GM21381 (cell line): ENCODE results near the gene FBXW11.
A peak's percentile ranks its signal among the peaks of the same experiment; 100 is the strongest.

Experiments used
- ATAC-seq: cut with Tn5 transposase; IDR thresholded peaks from one replicate; pipeline ENCODE4 v1.9.1; 2021; ENCODE audit warnings: mild to moderate bottlenecking, moderate library complexity; ENCODE audit not compliant: unreplicated experiment

Gene FBXW11

GRCh38 chr5:171956314-171956713 is 50.1 kb downstream of the FBXW11 start:
- no peak for ATAC-seq

- ATAC-seq, result no peak
Observed at GRCh38 chr5:171955761-171956160, 50.7 kb downstream of the FBXW11 start.

GRCh38 chr5:171954721-171955120 is 51.7 kb downstream of the FBXW11 start:
- ATAC-seq, result no peak

DNA sequence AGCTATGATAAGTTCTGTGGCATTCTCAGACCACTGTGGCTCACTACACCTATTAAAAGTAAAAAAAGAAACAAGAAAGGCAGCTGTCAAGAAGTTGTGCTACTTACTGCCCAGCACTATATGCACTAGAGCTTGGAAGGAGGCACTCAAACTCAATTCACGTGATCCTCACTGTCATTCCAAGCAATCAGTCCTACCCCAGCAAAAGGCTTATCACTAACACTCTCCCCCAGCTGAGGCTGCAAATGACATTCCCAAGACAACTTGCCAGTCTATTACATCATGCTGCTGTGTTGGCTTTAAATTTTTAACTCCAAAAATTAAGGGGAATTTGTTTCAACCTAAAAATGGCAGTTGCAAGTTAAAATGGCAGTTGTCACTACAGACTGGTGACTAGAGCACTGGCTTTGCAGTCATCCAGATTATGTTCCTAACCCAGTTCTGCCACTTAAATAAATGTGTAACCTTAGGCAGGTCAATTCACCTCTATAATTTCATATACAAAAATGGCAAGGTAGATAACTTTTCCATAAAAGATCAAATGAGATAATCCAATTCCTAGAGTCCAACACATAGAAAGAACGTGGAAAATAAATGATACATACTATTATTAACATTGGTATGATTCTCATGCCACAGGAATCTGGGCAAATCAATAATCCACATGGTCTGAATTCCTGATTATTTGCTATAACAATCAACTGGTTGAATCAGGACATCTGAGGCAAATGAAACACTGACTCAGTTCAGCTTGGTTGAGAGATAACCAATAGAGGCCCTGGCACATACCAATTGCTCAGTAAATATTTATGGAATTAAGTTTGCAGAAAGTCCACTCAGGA is 52.4 kb downstream of the FBXW11 start:
- ATAC-seq, result no peak

GRCh38 chr5:171952021-171952420 is 54.4 kb downstream of the FBXW11 start:
- no peak for ATAC-seq

DNA sequence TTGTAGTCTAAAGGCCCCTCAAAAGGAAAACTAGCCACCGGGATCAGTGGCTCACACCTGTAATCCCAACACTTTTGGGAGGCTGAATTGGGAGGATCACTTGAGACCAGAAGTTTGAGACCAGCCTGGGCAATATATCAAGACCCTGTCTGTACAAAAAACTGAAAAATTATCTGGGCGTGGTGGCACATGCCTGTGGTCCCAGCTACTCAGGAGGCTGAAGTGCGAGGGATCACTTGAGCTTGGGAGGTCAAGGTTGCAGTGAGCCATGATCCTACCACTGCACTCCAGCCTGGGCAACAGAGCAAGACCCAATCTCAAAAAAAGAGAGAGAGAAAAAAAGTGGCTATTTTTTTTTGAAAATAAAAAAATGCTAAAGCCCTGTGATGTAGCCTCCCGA is 55.2 kb downstream of the FBXW11 start:
- no peak for ATAC-seq

GRCh38 chr5:171946000-171946781 is 60.2 kb downstream of the FBXW11 start:
- no peak for ATAC-seq

DNA sequence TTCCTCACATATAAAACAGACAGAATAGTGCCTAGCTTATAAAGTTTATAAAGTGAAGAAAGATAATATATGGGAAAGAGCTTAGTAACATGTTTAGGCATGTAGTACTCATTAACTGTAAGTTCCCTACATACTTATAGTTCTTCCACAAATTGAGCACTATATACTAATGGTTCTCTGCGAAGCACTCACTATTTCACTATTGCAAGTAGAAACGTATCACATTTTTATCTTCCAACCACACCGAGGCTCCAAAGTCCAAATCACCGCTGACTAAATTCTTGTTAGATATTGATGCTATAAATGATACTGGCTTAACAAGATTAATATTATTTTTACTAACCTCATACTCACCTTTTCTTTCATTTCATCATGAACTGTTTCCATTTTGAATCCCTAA is 61.0 kb downstream of the FBXW11 start:
- ATAC-seq, result no peak

DNA sequence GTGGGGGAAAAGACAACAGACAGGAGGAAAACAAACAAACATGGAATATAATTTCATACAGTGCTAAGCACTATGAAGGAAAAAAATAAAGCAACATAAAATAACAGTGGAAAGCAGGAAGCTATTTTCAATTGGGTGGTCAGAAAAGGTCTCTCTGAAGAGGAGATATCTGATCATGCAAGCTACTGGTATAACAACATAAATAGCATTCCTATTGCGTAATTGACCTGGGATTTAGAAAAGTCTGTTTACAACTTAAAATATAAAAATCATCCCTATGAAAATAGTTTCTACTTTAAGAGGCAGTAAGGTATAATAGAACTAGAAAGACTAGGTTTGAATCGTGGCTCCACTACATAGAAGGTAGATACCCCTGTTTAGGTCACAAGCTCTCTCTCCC is 61.4 kb downstream of the FBXW11 start:
- no peak for ATAC-seq

DNA sequence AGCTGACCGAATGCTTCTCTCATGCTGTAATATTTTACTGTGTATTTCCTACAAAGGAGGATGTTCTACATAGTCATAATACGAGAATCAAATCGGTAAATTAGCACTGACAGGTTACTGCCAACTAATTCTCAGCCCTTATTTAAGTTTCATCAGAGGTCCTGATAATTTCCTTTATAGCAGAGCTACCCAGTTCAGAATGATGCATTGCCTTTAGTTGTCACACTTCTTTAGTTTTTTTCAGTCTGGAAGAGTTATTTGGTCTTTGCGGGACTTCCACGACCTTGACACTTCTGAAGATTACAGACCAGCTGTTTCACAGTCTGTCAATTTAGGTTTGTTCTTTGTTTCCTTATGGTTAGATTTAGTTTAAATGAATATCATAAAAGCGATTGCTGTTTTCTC is 64.3 kb downstream of the FBXW11 start:
- peak; percentile 51 for ATAC-seq

GRCh38 chr5:171941675-171942074 is 64.8 kb downstream of the FBXW11 start:
- ATAC-seq, result peak; percentile 13

GRCh38 chr5:171941275-171941674 is 65.2 kb downstream of the FBXW11 start:
- peak; percentile 48 for ATAC-seq

GRCh38 chr5:171939951-171940350 is 66.5 kb downstream of the FBXW11 start:
- no peak for ATAC-seq

GRCh38 chr5:171938358-171938757 is 68.1 kb downstream of the FBXW11 start:
- no peak for ATAC-seq

- ATAC-seq, result no peak
Observed at GRCh38 chr5:171937351-171937750, 69.1 kb downstream of the FBXW11 start.

DNA sequence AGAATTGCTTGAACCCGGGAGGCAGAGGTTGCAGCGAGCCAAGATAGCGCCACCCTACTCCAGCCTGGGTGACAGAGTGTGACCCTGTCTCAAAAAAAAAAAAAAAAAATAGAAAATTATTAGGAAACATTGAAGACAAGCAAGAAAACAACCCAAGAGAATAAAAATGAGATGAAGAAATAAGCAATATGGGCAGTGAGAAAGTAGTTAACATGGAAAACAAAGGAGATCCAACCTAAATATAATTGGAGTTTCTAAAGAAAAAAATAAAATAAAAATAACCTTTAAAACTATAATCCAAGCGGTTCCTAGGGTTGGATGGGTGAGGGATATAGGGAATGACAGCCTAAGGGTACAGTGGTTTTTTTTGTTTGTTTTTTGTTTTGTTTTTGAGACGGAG is 71.9 kb downstream of the FBXW11 start:
- ATAC-seq, result no peak

- ATAC-seq, result no peak
Observed at GRCh38 chr5:171931163-171931562, 75.3 kb downstream of the FBXW11 start.

DNA sequence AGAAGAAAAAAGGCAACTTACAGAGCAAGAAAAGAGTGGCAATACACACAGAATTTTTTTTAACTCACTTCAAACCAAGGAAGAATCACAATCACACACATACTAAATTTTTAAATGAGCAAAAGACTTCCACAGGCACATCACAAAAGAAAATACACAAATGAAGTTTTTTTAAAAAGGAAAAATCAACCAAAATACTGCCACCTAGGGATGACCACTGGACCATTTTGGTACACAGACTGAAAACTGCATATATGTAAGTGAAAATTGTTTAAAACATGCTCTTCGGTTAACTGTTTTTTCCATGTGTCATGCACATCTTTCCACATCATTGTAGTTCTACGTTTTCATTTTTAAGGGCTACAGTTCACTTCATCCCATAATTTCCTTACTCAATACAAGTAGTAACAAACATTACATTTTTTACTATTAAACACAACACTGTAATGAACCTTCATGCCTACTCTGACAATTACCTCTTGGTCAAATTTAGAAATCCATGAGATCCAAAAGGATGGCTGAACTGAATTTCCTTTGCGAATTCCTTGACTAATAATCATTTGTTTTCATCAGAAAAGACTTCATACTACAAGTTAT is 79.0 kb downstream of the FBXW11 start:
- ATAC-seq, result no peak

DNA sequence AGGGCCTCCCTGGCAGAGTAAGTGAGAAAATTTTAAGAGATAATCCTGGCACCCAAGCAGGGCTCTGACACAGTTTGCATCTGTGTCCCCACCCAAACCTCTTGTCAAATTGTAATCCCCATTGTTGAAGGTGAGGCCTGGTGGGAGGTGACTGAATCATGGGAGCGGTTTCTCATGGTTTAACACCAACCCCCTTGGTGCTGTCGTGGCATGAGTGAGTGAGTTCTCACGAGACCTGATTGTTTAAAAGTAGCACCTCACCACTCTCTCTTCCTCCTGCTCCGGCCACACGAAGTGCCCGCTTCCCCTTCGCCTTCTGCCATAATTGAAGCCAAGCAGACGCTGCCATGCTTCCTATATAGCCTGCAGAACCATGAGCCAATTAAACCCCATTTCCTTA is 80.1 kb downstream of the FBXW11 start:
- peak; percentile 86 for ATAC-seq

DNA sequence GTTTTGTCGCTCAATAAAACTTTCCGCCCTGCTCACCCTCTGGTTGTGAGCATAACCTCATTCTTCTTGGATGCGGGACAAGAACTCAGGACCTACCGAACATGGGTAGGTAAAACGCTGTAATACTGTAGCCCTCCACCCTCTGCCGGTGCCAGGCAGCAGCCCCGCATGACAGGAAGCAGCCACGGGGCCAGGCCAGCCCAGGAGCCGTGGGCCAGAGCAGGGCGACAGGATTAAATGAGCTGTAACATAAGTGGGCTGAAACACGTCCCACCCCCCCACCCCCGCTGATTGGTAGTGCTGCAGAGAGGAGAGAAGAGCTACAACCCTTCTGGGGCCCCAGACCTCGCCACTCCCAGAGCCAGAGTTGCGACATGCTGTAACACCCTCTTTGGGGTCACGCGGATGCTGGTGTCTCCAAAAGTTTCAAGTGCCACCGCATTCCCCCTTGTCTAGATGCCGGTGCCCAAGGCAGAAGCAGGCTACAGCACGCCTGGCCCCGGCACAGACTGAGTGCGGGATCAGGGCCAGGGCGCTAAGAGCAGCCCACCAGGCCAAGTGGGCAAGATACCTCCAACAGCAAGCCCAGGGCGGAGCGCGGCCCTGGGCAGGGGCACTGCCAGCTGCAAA is 81.8 kb downstream of the FBXW11 start:
- ATAC-seq, result no peak

DNA sequence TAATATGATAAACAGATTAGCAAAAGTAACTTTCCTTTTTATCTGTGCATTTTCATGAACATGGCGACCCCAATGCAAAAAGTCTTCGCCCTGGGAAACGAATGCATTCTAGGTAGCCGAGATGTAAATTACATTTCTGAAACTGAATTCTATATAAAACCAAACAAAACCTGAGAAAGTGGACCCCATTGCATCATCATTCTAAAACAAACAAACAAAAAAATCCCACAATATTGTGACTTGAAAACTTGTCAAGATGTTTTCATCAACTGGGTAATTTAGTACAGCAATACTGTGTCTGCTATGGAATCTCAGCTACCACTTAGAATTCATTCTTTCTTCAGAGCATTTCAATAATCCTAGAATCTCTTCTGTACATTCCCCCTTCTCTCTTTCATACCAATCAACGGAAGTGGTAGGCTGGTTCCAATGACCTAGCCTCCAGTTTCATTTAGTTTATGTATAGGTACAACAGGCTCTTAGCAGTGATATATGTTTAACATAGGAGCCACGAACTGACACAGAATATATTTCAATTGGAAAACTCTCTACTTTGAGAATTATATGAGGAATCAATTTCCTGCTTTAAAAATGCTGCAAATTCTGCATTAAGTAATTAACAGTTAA is 85.6 kb downstream of the FBXW11 start:
- no peak for ATAC-seq
